ENCODE measurements around the gene TRIM7.
"Not testable (repeated sequence)": the region's sequence is repeated elsewhere in the genome, so short reads cannot be mapped to it uniquely, and the experiment has no call there.

Gene TRIM7

DNA sequence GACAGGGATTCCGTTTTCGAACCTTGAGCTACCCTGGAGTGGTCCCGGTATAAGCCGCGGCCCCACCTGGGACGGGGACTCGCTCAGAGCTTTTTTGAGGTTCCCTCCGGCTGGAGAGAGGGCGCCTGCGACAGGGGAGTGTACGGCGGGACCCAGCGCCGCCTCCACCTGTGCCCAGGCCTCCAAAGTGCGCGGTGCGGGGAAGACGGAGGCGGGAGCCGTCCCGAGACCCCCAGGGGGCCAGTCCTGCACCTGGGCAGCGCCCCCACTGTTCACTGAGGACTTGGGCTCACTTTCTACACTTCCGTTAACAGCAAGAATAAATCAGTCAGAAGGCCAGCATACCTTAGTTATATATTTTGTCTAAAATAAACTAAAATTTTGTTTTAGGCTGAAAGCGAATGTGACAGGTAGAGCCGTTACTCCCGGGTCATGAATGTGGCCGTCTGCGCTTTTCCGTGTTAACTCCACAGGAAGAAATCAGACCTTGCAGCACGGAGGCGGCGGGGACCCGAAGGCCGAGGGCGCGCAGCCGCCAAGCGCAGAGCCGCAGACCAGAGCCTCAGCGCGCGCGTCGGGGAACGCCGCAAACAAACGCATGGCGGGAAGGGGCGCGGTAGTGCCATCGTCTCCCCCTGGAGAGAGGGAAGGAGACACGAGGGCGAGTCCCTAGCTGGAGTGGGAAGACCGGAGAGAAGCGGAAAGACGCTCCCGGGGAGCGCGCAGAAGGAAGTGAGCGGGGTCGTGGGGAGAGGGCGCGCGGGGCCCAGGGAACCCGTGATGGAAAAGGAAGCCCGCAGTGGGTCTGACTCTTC, 14.1 kb downstream of the TRIM7 start:
- DNase-seq: peak; percentile 36 to 48

DNA sequence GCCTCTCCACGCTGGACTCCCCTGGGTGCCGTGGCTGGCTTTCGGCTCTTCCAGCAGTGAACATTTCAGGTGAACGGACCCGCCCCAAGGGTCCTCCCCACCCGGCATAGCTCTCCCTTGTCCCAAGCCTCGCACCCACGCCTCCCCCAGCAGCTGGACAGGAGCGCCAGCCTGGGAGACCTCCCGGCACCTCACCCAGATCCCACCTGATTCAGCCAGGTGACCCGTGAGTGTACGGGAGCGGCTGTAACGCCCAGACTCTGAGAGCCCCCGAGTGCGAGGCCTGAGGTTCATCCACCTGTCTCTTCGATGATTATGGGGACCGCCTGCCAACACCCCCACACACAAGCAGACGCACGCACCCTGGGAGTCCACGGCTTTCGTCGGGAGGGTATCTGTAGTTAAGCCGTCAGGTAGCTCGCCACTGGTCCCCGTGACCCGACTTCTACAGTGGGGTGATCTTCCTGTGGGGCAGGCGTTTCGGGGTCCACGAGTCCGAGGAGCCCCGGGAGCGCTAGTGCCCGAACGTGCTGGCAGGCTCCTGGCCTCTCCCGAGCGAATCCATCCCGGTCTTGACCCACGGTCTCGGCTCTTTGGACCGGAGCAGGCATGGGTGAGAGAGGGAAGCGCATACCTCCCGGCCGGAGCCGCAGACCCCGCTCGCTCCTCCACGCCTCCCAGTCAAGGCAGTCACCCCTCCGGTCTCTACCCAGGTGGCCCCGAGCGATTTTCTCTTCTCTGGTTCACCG, 14.9 kb downstream of the TRIM7 start:
- peak; percentile 47 to 62 for DNase-seq

DNA sequence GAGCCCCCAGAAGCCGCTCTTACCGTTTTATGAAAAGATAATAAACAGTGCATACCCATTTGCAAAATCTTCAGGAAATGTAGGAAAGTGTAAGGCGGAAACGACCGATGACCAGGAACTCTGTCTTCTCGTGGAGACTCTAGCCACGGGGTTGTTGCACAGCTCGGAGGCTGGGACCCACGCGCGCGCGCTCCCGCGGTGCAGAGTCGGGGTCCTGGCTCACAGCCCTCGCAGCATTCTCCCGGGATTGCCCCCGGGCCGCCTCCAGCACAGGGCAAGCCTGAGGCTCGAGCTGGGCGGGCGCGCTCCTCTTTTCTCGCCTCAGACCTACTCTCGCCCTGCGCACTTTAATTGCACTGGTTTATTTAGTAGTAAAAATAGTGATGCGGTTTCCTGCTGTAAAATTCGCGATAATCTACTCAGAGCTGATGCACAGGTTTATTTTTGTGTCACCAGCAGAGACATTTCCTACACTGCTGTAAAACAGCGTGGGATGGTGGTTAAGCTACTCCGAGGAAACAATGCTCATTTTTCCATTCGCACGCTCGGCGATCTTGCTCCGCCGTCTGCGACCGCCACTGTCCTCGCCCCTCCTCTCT, 15.5 kb downstream of the TRIM7 start:
- peak; percentile 68 to 70 for DNase-seq

DNA sequence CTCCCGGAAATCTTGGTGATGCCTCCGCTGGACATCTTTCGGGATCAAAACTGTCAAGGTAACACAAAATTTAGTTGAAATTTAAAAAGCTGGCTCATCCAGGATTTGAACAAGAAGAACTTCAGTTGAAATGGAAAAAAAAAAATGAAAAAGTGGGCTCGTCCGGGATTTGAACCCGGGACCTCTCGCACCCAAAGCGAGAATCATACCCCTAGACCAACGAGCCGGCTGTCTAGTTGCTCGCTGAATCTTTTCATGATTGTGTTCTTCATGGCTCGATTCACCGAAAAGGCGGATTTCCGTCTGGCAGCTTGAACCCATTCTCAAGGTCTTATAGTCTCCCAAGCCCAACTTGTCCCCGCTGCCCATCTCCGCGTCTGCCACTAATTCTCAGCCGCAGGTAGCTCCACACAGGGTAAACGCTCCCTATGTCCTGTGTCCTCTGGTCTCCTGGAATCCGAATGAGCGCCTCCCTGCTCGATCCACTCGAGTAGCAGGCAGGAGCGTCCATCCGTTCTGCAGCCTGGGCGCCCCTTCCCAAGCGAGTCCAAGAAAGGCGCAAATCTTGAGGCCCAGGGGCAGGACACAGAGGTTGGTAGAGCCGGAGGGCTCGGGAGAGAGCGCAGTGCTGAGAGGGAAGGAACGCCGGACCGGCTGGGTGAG, 16.2 kb downstream of the TRIM7 start:
- peak; percentile 67 to 75 for DNase-seq

DNA sequence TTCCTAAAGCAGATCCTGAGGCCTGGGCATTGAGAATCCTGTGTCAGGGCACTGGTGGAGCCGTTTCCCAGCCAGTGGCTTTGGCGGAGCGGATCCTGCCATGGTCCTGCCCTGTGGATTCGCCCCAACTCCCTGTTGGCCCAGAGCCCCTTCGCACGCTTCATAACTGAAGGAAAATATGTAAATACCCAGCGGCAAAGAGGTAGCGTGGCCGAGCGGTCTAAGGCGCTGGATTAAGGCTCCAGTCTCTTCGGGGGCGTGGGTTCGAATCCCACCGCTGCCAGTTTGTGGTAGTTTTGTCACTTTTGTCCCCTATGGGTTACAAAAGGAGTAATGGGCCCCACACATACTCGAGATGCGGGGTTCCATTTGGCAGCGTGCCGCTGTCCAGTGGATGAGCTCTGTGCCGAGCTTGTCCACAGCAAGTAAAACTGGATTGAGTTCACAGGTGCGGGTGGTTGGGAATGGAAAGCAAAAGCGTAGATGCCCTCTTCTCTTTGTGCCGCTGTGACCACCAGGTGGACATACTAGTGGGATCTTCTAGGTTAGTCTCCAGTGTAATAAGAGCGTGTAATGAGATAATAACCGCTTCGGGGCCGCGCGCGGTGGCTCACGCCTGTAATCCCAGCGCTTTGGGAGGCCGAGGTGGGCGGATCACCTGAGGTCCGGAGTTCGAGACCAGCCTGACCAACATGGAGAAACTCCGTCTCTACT, 17.3 kb downstream of the TRIM7 start:
- peak; percentile 24 to 39 for DNase-seq

DNA sequence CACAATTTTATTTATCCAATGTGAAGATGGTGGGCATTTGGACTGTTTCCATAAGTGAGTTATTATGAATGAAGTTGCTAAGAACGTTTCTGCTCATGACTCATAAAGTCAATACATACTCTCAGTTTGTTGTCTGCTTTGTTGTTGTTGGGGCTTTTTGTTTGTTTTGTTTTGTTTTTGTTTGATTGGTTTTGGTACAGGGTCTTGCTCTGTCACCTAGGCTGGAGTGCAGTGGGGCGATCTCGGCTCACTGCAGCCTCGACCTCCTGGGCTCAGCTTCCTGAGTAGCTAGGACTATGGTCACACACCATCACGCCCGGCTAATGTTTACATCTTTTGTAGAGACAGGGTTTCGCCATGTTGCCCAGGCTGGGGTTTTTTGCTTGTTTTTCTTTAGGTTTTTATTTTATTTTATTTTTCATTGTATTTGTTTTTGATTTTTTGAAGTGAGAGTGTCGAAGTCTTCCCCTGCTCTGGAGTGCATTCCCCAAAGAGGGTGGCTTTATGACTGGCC, 18.0 kb downstream of the TRIM7 start:
- no peak for DNase-seq

DNA sequence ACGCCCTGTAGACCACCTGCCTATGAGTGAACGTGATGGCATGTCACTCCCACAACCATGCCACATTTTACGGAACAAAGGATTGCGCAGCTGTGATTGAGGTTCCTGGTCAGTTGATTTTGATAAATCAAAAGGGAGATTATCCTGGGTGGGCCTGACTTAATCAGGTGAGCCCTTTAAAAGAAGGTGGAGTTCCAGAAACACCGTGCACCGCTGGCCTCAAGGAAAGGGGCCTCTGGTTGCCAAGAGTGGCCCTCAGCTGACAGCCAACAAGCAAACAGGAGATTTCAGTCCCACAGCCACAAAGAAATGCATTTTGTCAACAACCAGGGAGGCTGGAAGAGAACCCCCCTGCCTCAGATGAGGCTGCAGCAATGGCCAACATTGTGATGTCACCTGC, 19.0 kb downstream of the TRIM7 start:
- no peak for DNase-seq

DNA sequence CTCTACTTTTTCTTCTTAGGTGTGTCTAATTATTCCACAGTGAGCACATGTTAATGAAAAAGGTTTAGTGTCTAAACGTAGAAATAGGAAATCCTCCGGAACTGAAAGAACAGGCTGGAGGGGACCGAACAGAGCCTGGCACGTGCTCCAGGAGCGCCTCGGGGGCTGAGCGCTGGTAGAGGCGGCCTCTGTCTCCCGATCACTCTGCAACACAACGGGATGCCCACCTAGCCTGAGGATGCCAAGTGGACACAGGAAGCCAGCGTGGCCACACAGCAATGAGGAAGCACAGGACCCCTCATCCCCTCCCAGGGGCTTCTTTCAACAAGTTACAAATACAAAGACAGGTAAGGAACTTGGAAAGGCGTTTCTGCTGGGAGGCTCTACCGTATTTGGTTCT, 19.4 kb downstream of the TRIM7 start:
- no peak for DNase-seq

DNA sequence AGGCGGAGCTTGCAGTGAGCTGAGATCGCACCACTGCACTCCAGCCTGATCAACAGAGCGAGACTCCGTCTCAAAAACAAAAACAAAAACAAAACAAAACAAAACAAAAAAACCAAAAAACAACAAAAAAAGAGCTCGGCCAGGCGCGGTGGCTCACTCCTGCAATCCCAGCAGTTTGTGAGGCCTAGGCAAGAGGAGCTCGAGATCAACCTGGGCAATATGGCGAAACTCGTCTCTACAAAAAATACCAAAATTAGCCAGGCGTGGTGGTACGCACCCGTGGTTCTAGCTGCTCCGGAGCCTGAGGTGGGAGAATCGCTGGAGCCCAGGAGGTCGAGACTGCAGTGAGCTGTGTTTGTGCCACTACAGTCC, 20.2 kb downstream of the TRIM7 start:
- no peak for DNase-seq

DNA sequence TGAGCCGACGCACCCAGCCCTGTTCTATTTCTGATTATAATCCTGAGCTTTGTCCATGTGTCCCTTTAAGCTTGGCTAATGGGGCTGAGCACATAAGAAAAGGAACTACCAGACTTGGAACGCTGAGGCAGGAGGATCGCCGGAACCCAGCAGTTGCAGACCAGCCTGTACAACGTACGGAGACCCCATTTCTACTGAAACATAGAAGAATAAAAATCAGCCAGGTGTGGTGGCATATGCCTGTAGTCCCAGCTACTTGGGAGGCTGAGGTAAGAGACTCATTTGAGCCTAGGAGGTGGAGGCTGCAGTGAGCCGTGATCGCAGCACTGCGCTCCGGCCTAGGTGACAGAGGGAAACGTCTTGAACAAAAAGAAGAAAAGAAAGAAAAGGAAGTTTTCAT, 22.3 kb downstream of the TRIM7 start:
- DNase-seq: no peak

DNA sequence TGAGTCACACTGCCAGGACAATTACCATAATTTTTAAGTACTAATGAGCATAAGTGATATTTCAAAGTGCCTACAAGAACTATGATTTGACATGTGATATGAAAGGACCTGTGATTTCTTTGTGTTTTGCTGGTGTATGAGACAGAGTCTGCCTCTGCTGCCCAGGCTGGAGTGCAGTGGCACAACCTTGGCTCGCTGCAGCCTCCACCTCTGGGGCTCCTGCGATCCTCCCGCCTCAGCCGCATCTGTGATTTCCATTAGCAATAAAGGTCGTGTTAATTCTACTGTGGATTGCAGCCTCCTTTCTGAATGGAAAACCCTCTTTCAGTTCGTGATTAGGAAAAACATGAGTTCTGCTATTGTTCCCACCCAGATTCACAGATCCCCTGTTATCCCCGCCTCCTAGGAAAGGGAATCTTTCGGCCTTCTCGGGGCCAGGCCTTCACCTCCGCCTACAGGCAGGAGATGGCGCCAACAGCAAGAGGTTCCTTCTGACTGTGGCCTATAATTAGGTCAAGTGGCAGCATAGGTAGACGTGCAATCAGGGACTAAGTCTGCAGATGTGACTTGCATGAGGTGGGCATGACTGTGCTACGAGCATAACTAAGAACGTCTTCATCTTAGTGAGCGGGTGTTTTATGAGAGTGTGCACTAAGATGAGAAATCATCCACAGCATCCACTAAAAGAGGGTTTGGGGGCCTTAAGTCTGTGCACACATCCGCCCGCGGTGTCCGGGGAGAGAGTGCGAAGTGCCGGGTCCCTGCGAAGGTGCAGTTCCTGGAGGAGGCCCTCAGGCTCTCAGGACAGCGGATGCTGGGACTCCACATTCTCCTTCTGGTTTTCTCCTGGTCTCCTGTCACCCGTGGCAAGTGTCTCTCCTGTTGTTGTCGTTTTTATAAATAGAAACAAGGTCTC, 23.1 kb downstream of the TRIM7 start:
- peak; percentile 56 to 67 for DNase-seq

DNA sequence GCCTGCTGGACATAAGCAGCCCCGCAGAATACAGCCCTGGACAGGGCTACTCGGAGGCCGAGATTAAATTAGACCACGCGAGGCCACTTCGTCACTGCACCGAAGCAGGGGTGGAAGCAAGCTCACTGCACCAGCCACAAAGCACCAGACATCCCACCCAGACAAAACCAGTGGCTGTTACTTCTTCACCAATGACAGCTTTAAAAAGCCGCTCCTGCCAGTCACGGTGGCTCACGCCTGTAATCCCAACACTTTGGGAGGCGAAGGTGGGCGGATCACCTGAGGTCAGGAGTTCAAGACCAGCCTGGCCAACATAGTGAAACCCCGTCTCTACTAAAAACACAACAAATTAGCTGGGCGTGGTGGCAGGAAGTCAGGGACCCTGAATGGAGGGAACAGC, 27.4 kb downstream of the TRIM7 start:
- DNase-seq: not testable (repeated sequence)

DNA sequence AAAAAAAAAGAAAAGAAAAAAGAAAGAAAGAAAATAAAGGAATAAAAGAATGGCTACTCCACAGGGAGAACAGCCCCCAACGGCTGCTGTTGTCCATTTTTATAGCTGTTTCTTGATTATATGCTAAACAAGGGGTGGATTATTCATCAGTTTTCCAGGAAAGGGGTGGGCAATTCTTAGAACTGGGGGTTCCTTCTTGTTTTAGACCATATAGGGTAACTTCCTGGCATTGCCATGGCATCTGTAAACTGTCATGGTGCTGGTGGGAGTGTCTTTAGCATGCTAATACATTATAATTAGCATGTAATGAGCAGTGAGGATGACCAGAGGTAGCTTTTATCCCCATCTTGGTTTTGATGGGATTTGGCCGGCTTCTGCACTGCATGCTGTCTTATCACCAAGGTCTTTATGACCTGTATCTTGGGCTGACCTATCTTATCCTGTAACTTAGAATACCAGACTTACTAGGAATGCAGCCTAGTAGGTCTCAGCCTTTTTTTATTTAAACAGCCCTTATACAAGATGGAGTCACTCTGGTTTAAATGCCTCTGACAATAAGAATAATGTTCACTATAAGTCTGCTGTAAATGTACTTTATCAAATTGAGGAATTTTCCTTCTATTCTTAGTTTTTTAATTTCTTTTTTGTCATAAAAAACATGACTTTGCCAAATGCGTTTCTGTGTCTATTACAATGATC, 28.6 kb downstream of the TRIM7 start:
- no peak for DNase-seq

DNA sequence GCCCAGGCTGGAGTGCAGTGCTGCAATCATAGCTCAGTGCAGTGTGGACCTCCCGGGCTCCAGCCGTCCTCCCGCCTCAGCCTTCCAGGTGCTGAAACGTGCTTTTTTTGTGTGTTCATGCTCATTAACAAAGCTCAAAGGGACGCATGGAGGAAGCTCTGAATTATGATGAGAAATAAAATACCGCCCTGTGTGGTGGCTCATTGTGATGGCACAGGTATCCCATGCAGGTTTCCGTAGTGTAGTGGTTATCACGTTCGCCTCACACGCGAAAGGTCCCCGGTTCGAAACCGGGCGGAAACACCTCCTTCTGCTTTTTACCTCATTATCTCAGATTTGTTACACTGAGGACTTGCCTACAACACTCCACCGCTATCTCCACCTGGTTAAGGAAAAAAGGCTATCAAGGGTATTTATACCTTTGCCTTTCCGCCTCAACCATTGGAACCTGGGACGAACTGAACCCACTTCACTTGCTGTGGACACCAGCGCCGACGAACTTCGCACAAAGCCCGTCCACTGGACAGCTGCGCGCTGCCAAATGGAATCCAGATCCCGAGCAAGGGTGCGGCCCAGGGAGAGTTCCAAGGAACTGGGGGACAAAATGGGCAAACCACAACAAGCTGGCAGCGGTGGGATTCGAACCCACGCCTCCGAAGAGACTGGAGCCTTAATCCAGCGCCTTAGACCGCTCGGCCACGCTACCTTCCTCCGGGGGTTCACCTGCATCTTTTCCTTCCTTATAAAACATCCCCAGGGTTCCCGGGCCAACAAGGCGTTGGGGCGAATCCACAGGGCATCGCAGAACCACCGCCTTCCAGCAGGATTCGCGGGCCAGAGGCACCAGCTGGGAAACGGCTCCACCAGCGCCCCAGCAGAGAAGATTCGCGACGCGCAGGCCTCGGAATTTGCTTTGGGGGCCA, 31.3 kb downstream of the TRIM7 start:
- peak; percentile 31 to 48 for DNase-seq

DNA sequence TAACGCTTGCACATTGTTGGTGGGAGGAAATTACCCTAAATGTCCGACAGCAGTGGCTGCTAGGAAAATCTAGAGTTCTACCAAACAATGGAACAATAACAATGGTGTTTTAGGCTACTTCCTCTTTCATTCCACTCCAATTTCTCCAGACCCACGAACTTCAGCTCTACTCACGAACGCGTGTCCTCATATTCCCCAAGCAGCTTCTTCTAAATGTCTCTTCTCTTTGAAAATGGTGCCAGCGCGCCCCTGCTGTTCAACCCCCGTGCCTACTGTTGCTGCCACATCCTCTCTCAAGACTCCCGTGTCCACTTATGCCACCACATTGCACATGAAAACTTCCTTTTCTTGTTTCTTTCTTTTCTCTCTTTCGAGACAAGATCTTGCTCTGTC, 32.0 kb downstream of the TRIM7 start:
- peak in 1 of 2 donors; percentile 84 for DNase-seq

DNA sequence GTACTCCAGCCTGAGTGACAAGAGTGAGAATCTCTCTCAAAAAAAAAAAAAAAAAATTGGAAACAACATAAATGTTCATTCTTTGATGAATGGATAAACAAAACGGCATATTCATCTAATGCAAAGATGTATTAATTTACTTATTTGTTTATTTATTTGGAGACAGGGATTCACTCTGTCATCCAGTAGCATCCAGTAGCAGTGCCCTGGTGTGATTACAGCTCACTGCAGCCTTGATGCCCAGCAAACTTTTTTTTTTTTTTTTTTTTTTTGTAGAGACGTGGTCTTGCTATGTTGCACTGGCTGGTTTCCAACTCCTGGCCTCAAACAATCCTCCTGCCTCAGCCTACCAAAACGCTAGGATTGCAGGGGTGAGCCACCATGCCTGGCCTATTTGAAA, 33.2 kb downstream of the TRIM7 start:
- DNase-seq: no peak

DNA sequence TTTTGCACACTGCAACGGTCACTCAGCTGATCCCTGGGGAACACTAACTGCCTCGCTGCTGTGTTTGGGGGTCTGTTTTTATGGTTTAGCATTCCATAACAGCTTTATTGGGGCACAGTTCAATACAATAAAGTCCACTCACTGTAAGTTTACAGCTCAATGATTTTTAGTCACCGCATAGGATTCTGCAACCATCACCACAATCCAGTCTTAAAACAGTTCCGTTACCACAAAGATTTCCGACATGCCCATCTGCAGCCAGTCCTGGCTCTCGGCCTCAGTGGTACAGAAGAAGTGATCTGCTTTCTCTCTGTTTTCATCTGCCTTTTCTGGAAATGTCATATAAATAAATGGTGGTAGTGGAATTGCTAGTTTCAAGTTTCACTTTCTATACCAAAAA, 34.0 kb downstream of the TRIM7 start:
- no peak for DNase-seq

DNA sequence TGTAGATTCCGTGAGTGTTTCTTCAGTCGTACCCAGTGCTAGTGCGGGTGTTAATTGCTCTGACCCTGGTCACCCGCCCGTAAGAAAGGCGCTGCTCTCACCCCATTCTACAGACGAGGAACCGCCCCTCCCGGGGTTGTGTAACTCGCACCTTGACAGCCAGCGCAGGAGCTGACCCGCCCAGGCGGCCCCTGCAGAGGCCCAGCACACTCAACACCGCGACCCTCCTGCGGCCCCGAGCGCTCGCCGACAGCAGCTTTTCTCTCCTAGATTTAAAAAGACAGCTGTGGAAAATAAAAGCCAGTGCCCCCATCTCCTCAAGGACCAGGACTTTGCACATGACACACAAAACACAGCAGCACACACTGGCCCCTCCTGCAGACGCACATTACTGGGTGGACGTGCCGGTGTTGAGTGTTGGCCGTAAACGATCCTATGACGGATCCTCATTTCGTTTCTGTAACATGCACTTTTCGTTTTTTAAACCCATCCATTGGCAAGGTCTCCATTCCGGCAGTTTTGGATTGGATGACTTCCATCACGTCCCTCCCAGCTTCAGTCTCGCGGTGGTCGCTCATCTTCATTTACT, 34.7 kb downstream of the TRIM7 start:
- no peak for DNase-seq
